Caco-2 (cell line): ENCODE data around the gene RNU6-9. TPM values are rescaled to one million over a fixed set of nuclear protein-coding genes. Genes with fewer than 3 reads are reported as not detected.
A peak's percentile ranks its signal among the peaks of the same experiment; 100 is the strongest.
"Not testable (repeated sequence)": the region's sequence is repeated elsewhere in the genome, so short reads cannot be mapped to it uniquely, and the experiment has no call there.

Experiments
- BruUV-seq: library from RNA; stranded (reverse); fragments of 400-500 nt; replicated peaks from 2 replicates; lab custom pipeline; 2021; lab: Mats Ljungman, UMichigan
- CTCF ChIA-PET: fragments of 300-600 bp; sonication (Branson Sonifier 250); formaldehyde crosslinking; loops from one replicate; lab custom pipeline; 2022; ENCODE audit warnings: antibody characterized with exemption; lab: Charles Lee
- POLR2A ChIA-PET: fragments of 300-600 bp; sonication (Branson Sonifier 250); formaldehyde crosslinking; loops from one replicate; lab custom pipeline; 2022; ENCODE audit warnings: antibody characterized with exemption; lab: Charles Lee
- DNase-seq, 2 experiments: peaks; one replicate each; pipeline versions ENCODE4 v3.0.0 to v3.0.0-alpha.2; 2020 to 2022
- H3K27me3 ChIP-seq: replicated peaks from 2 replicates; pipeline ENCODE4 v1.6.0; 2011; ENCODE audit warnings: low read length; ENCODE audit not compliant: control insufficient read depth, insufficient read depth
- H3K36me3 ChIP-seq: 2 replicates; pipeline ENCODE4 v1.5.1; 2011; ENCODE audit warnings: low read length; ENCODE audit not compliant: control insufficient read depth, insufficient read depth
- H3K4me1 ChIP-seq: fragments of 250-450 bp; sonication (Bioruptor Pico); 2 replicates; pipeline ENCODE4 v1.5.1; 2020; ENCODE audit warnings: mild to moderate bottlenecking
- H3K4me3 ChIP-seq: 2 replicates; pipeline ENCODE4 v1.5.1; 2011; ENCODE audit warnings: low read depth, mild to moderate bottlenecking, control low read depth, low read length
- H3K9me3 ChIP-seq: fragments of 250-450 bp; sonication (Bioruptor Pico); 2 replicates; pipeline ENCODE4 v1.5.1; 2020; ENCODE audit warnings: mild to moderate bottlenecking, moderate library complexity
- H3K27ac Mint-ChIP-seq: one replicate; pipeline ENCODE4 v1.8.0; 2022; ENCODE audit warnings: mixed read lengths; ENCODE audit not compliant: unreplicated experiment
- H3K27me3 Mint-ChIP-seq: one replicate; pipeline ENCODE4 v1.8.0; 2022; ENCODE audit warnings: mixed read lengths; ENCODE audit not compliant: insufficient read depth, unreplicated experiment
- H3K36me3 Mint-ChIP-seq: one replicate; pipeline ENCODE4 v1.8.0; 2022; ENCODE audit warnings: mild to moderate bottlenecking, mixed read lengths; ENCODE audit not compliant: insufficient read depth, unreplicated experiment
- H3K4me1 Mint-ChIP-seq: one replicate; pipeline ENCODE4 v1.8.0; 2022; ENCODE audit warnings: low read depth, mixed read lengths; ENCODE audit not compliant: unreplicated experiment
- H3K4me3 Mint-ChIP-seq: one replicate; pipeline ENCODE4 v1.8.0; 2022; ENCODE audit warnings: mild to moderate bottlenecking, moderate library complexity, mixed read lengths; ENCODE audit not compliant: unreplicated experiment
- H3K9me3 Mint-ChIP-seq: one replicate; pipeline ENCODE4 v1.8.0; 2022; ENCODE audit warnings: mixed read lengths; ENCODE audit not compliant: unreplicated experiment
- CTCF ChIP-seq, 2 experiments: fragments of 200-600 bp in 1 of 2; IDR thresholded peaks; 1 replicate in 1 of 2; 2 replicates in 1 of 2; pipeline versions ENCODE4 v1.5.1 to v1.8.0; 2011 to 2022; ENCODE audit warnings: antibody characterized with exemption in 1 of 2, control low read depth in 1 of 2, inconsistent platforms in 1 of 2, low read depth in 1 of 2, low read length in 1 of 2, mild to moderate bottlenecking in 1 of 2, moderate library complexity in 1 of 2; ENCODE audit not compliant: insufficient read depth in 1 of 2, severe bottlenecking in 1 of 2, unreplicated experiment in 1 of 2
- intact Hi-C: fragments of 100-400 bp; cut with micrococcal nuclease; formaldehyde crosslinking; loops from one replicate; pipeline ENCODE4 v1.10.0; 2022; ENCODE audit not compliant: unreplicated experiment
- total RNA-seq: library from RNA; stranded (reverse); gene quantifications from 2 replicates; pipeline ENCODE4 v1.2.3, GENCODE V29; 2022

The RNU6-9 gene
- total RNA-seq, 1 experiment from 2014 or later = not detected

DNA sequence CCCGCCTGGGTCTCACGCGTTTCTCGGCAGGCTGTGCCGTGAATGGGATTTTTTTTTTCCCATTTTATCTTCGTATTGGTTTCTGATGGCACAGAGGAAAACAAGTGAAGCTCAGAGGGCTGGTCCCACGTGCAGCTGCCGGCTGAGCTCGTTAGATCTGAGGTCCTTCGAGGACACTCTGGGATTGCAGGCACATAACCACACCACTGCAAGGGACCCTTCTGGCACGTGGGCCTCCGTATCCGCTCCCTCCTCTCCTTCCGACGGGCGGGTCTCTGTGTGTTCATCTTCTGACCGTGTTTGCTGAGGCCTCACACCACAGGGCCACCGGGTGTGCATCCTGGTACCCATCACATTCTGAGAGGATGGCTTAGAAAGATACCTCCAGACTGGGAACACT is 17.2 kb upstream of the RNU6-9 start:
- ChIA-PET CTCF (no interaction called here), POLR2A (no interaction called here)
- Histone ChIP-seq H3K9me3 (no peaks in the 10 kb centered on the region), H3K4me1 (no peaks in the 10 kb centered on the region), H3K4me3 (no peak overlapping the region), H3K27me3 (no peaks in the 10 kb centered on the region), H3K36me3 (peaks cover 1% of the 10 kb centered on the region)
- H3K36me3 Mint-ChIP-seq = peaks cover 53% of the 10 kb centered on the region
- H3K4me1 Mint-ChIP-seq = no peaks in the 10 kb centered on the region
- intact Hi-C loops = no loop called here
- BruUV-seq = no TSS peak
- H3K27ac Mint-ChIP-seq = no peak overlapping the region
- H3K27me3 Mint-ChIP-seq = no peaks in the 10 kb centered on the region
- H3K4me3 Mint-ChIP-seq = no peak overlapping the region
- no peak for DNase-seq
- TF ChIP-seq CTCF (IDR thresholded peaks at IDR 0.05; ENCODE audit: insufficient read depth in 1 of 2, low read depth in 1 of 2, low read length in 1 of 2, severe bottlenecking in 1 of 2, unreplicated experiment in 1 of 2) = no peak
- no peaks in the 10 kb centered on the region for H3K9me3 Mint-ChIP-seq

DNA sequence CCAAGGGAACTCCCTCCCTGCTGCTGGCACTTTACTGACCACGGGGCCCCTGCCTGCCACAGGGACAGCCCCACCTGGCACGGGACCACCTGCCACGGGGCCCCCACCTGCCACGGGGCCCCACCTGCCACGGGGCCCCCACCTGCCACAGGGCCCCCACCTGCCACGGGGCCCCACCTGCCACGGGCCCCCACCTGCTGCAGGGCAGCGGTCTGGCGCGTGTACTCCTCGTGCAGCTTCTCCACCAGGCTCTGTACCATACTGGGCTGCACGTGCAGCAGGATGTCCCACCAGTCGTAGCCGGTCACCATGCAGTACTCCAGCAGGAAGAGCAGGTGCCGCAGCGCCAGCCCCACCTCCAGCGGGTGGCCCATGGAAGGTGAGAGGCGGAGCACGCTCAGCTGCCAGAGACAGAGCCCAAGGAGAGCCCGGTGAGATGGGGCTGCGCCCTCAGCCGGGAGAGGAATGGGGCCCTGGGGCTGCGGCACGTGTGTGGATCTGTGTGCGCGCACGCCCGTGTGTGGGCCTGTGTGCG is 16.4 kb upstream of the RNU6-9 start:
- no peaks in the 10 kb centered on the region for H3K27me3 ChIP-seq
- Mint-ChIP-seq H3K9me3 (no peaks in the 10 kb centered on the region), H3K4me3 (no peak overlapping the region), H3K27me3 (no peaks in the 10 kb centered on the region), H3K36me3 (peaks cover 53% of the 10 kb centered on the region), H3K4me1 (no peaks in the 10 kb centered on the region), H3K27ac (no peak overlapping the region)
- no peak for DNase-seq
- H3K4me1 ChIP-seq = no peaks in the 10 kb centered on the region
- peaks cover 1% of the 10 kb centered on the region; the same call in 1 of the 2 replicates for H3K36me3 ChIP-seq
- H3K4me3 ChIP-seq = no peak overlapping the region
- TF ChIP-seq CTCF (IDR thresholded peaks at IDR 0.05; ENCODE audit: insufficient read depth in 1 of 2, low read depth in 1 of 2, low read length in 1 of 2, severe bottlenecking in 1 of 2, unreplicated experiment in 1 of 2) = no peak
- BruUV-seq = no TSS peak
- intact Hi-C loops = no loop called here
- CTCF ChIA-PET = no interaction called here
- H3K9me3 ChIP-seq = no peaks in the 10 kb centered on the region
- POLR2A ChIA-PET = no interaction called here

DNA sequence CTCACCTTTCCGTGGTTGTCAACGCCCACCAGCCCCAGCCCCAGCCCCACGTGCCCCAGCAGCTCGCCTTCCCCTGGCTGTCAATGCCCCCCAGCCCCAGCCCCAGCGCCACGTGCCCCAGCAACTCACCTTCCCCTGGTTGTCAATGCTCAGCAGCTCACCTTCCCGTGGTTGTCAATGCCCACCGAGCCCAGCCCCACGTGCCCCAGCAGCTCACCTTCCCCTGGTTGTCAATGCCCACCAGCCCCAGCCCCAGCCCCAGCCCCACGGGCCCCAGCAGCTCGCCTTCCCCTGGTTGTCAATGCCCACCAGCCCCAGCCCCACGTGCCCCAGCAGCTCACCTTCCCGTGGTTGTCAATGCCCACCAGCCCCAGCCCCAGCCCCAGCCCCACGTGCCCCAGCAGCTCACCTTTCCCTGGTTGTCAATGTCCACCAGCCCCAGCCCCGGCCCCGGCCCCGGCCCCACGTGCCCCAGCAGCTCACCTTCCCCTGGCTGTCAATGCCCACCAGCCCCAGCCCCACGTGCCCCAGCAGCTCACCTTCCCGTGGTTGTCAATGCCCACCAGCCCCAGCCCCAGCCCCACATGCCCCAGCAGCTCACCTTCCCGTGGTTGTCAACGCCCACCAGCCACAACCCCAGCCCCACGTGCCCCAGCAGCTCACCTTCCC is 15.2 kb upstream of the RNU6-9 start:
- H3K4me3 ChIP-seq, H3K4me1 Mint-ChIP-seq, H3K36me3 ChIP-seq, intact Hi-C loops, DNase-seq, H3K9me3 Mint-ChIP-seq, POLR2A ChIA-PET, H3K4me1 ChIP-seq, H3K27me3 ChIP-seq, H3K27ac Mint-ChIP-seq, CTCF ChIA-PET, BruUV-seq, H3K9me3 ChIP-seq, H3K4me3 Mint-ChIP-seq, H3K27me3 Mint-ChIP-seq: not testable (repeated sequence)
- peaks cover 48% of the 10 kb centered on the region for H3K36me3 Mint-ChIP-seq

DNA sequence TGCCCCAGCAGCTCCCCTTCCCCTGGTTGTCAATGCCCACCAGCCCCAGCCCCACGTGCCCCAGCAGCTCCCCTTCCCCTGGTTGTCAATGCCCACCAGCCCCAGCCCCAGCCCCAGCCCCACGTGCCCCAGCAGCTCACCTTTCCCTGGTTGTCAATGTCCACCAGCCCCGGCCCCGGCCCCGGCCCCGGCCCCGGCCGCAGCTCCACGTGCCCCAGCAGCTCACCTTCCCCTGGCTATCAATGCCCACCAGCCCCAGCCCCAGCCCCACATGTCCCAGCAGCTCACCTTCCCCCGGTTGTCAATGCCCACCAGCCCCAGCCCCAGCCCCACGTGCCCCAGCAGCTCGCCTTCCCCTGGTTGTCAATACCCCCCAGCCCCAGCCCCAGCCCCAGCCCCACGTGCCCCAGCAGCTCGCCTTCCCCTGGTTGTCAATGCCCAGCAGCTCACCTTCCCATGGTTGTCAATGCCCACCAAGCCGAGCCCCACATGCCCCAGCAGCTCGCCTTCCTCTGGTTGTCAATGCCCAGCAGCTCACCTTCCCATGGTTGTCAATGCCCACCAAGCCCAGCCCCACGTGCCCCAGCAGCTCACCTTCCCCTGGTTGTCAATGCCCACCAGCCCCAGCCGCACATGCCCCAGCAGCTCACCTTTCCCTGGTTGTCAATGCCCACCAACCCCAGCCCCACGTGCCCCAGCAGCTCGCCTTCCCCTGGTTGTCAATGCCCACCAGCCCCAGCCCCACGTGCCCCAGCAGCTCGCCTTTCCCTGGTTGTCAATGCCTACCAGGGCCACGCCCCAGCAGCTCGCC is 14.3 kb upstream of the RNU6-9 start:
- H3K36me3 ChIP-seq, POLR2A ChIA-PET, H3K4me3 ChIP-seq, H3K4me1 Mint-ChIP-seq, H3K27me3 Mint-ChIP-seq, H3K9me3 ChIP-seq, H3K4me1 ChIP-seq, H3K4me3 Mint-ChIP-seq, BruUV-seq, DNase-seq, H3K27me3 ChIP-seq, H3K9me3 Mint-ChIP-seq, intact Hi-C loops: not testable (repeated sequence)
- CTCF ChIA-PET = interaction anchor here (0.7 to 1.0 kb wide), 2 partner anchors 103 to 106 kb away, joined by 3 to 4 read pairs; no protein-coding TSS in a partner anchor
- peaks cover 49% of the 10 kb centered on the region for H3K36me3 Mint-ChIP-seq
- peak overlapping the region; percentile 39 for H3K27ac Mint-ChIP-seq
